Tibial nerve (tissue), 4 donors: ENCODE results near the gene CTBP2. TPM values are rescaled to one million over a fixed set of nuclear protein-coding genes. Genes with fewer than 3 reads are reported as not detected.
A peak's percentile ranks its signal among the peaks of the same experiment; 100 is the strongest.

ENCODE experiments used
- DNase-seq, 2 donors: peaks; one replicate each; pipeline ENCODE4 v3.0.0-alpha.2; 2019; ENCODE audit warnings: low spot score in 2 of 2
- H3K27ac ChIP-seq, 4 donors: fragments of 200-600 bp; sonication (generic) in 3 of 4; one replicate each; pipeline ENCODE4 v1.5.1; 2017 to 2019; ENCODE audit warnings: mild to moderate bottlenecking in 1 of 4
- H3K27me3 ChIP-seq, 2 donors: fragments of 200-600 bp; sonication (generic) in 1 of 2; one replicate each; pipeline versions ENCODE4 v1.5.1 to v1.6.0; 2017 to 2019
- H3K36me3 ChIP-seq, 3 donors: fragments of 200-600 bp; sonication (generic); one replicate each; pipeline ENCODE4 v1.5.1; 2018 to 2019
- H3K4me1 ChIP-seq, 4 donors: fragments of 200-600 bp; sonication (generic) in 3 of 4; one replicate each; pipeline ENCODE4 v1.5.1; 2017 to 2019
- H3K4me3 ChIP-seq, 4 donors: fragments of 200-600 bp; sonication (generic) in 3 of 4; one replicate each; pipeline ENCODE4 v1.5.1; 2017 to 2019; ENCODE audit warnings: mild to moderate bottlenecking in 1 of 4, moderate library complexity in 1 of 4
- H3K9me3 ChIP-seq, 4 donors: fragments of 200-600 bp; sonication (generic) in 3 of 4; one replicate each; pipeline ENCODE4 v1.5.1; 2017 to 2019
- CTCF ChIP-seq, 5 experiments: fragments of 200-600 bp in 3 of 5; fragments of 450-650 bp in 2 of 5; sonication (generic) in 3 of 5; IDR thresholded peaks; one replicate each; pipeline ENCODE4 v1.5.1; 2016 to 2019; ENCODE audit warnings: antibody characterized with exemption in 5 of 5, mild to moderate bottlenecking in 3 of 5, moderate library complexity in 2 of 5
- EP300 ChIP-seq, 2 donors: sonication (generic); formaldehyde crosslinking; IDR thresholded peaks; one replicate each; pipeline ENCODE4 v1.6.1; 2017; ENCODE audit warnings: antibody characterized with exemption in 2 of 2, mild to moderate bottlenecking in 1 of 2
- POLR2A ChIP-seq, 2 donors: fragments of 450-650 bp; IDR thresholded peaks; one replicate each; pipeline ENCODE4 v1.6.1; 2017; ENCODE audit warnings: antibody characterized with exemption in 2 of 2, mild to moderate bottlenecking in 2 of 2, moderate library complexity in 2 of 2
- WGBS, 2 donors: methylation state at CpG; one replicate each; pipeline ENCODE4 v1.1.5; 2018; 5-methylcytosine and 5-hydroxymethylcytosine counted together
- total RNA-seq, 4 donors: library from RNA; depleted of rRNA; stranded (reverse); fragments of >200 nt; gene quantifications; one replicate each; pipeline ENCODE4 v1.1.0, GENCODE V29; 2016

Gene CTBP2
- total RNA-seq, 4 donors from 2014 or later = 40.4 to 97.9 (median 62.3) TPM

- H3K4me3 ChIP-seq = peak overlapping the region in 2 of 4 donors; percentile 10 to 13
- TF ChIP-seq CTCF (IDR thresholded peaks at IDR 0.05) (no peak), EP300 (IDR thresholded peaks at IDR 0.05) (no peak), POLR2A (IDR thresholded peaks at IDR 0.05) (no peak)
- DNase-seq = no peak
- H3K4me1 ChIP-seq = peaks cover 0 to 88% (median 59%) of the 10 kb centered on the region in 4 donors
- no peaks in the 10 kb centered on the region for H3K27me3 ChIP-seq
- peak overlapping the region; percentile 43 to 92 (median 77) for H3K27ac ChIP-seq
- WGBS, 2 donors = 17 to 20% methylated on average over 6 of the region's 6 CpGs
- H3K9me3 ChIP-seq = no peaks in the 10 kb centered on the region
- H3K36me3 ChIP-seq = peaks cover 0 to 8% (median 0%) of the 10 kb centered on the region in 3 donors
These were observed 5.8 kb downstream of the CTBP2 start for GRCh38 chr10:125154529-125154928.

- H3K4me1 ChIP-seq = peaks cover 3 to 94% (median 61%) of the 10 kb centered on the region in 4 donors
These were observed 6.5 kb downstream of the CTBP2 start for GRCh38 chr10:125153703-125154490.

GRCh38 chr10:125152450-125153368, 7.7 kb downstream of the CTBP2 start:
- no peak for DNase-seq
- WGBS, 2 donors = 46 to 47% methylated on average over 21 of the region's 21 CpGs
- Histone ChIP-seq H3K36me3 (peaks cover 0 to 8% (median 0%) of the 10 kb centered on the region in 3 donors), H3K9me3 (no peaks in the 10 kb centered on the region), H3K27me3 (no peaks in the 10 kb centered on the region), H3K4me3 (no peak overlapping the region), H3K27ac (peak overlapping the region in 3 of 4 donors; percentile 55 to 92 (median 82)), H3K4me1 (peaks cover 3 to 98% (median 68%) of the 10 kb centered on the region in 4 donors)
- TF ChIP-seq CTCF (IDR thresholded peaks at IDR 0.05) (no peak), EP300 (IDR thresholded peaks at IDR 0.05) (peak in 1 of 2 donors; percentile 56), POLR2A (IDR thresholded peaks at IDR 0.05) (peak in 1 of 2 donors; percentile 38)

More at GRCh38 chr10:125153703-125154490, 6.5 kb downstream of the CTBP2 start:
- Histone ChIP-seq H3K27me3 (no peaks in the 10 kb centered on the region), H3K4me3 (no peak overlapping the region), H3K27ac (peak overlapping the region; percentile 43 to 92 (median 77)), H3K36me3 (peaks cover 0 to 8% (median 0%) of the 10 kb centered on the region in 3 donors), H3K9me3 (no peaks in the 10 kb centered on the region)
- 21 to 26% methylated on average over 9 of the region's 9 CpGs for WGBS, 2 donors
- no peak for DNase-seq
- TF ChIP-seq EP300 (IDR thresholded peaks at IDR 0.05) (no peak), POLR2A (IDR thresholded peaks at IDR 0.05) (no peak), CTCF (IDR thresholded peaks at IDR 0.05) (no peak)

GRCh38 chr10:125151553-125152449, 8.6 kb downstream of the CTBP2 start:
- H3K27me3 ChIP-seq = no peaks in the 10 kb centered on the region
- H3K4me1 ChIP-seq = peaks cover 3 to 98% (median 69%) of the 10 kb centered on the region in 4 donors
- H3K27ac ChIP-seq = peak overlapping the region in 3 of 4 donors; percentile 55 to 92 (median 82)
- TF ChIP-seq POLR2A (IDR thresholded peaks at IDR 0.05) (no peak), CTCF (IDR thresholded peaks at IDR 0.05) (no peak), EP300 (IDR thresholded peaks at IDR 0.05) (no peak)
- DNase-seq = no peak
- WGBS, 2 donors = 51 to 78% methylated on average over 15 to 71 of the region's 81 CpGs
- H3K4me3 ChIP-seq = peak overlapping the region in 1 of 4 donors; percentile 17
- no peaks in the 10 kb centered on the region for H3K9me3 ChIP-seq
- H3K36me3 ChIP-seq = peaks cover 0 to 8% (median 0%) of the 10 kb centered on the region in 3 donors
